AG04449 (cell line): ENCODE results near the gene TMED8.
A peak's percentile ranks its signal among the peaks of the same experiment; 100 is the strongest.
"Not testable (repeated sequence)": the region's sequence is repeated elsewhere in the genome, so short reads cannot be mapped to it uniquely, and the experiment has no call there.

Source experiments
- CTCF ChIA-PET: fragments of 350-600 bp; formaldehyde crosslinking; extraction: SDS; loops from one replicate; lab custom pipeline; 2021; ENCODE audit warnings: antibody characterized with exemption; lab: Yijun Ruan, JAX
- POLR2A ChIA-PET: fragments of 400-600, 350-600 bp; formaldehyde crosslinking; extraction: SDS; loops from one replicate; lab custom pipeline; 2020; ENCODE audit warnings: antibody characterized with exemption, inconsistent platforms; lab: Yijun Ruan, JAX
- DNase-seq: peaks from one replicate; pipeline ENCODE4 v3.0.0-alpha.2; 2010; ENCODE audit warnings: low read depth, low spot score
- H3K4me3 ChIP-seq: 2 replicates; pipeline ENCODE4 v1.5.1; 2011; ENCODE audit warnings: low read depth, mild to moderate bottlenecking, control low read depth, low read length
- CTCF ChIP-seq: IDR thresholded peaks from one replicate; pipeline ENCODE4 v1.5.1; 2011; ENCODE audit warnings: mild to moderate bottlenecking, moderate library complexity, low read length, control low read depth, inconsistent platforms; ENCODE audit not compliant: insufficient read depth; ENCODE audit errors: missing control alignments

Gene TMED8

GRCh38 chr14:77376771-77377501, at the start of gene TMED8, which contains the start of gene SAMD15:
TMED8 (minus strand) TSS chr14:77377094; CDS start chr14:77377053, 41 bp downstream.
SAMD15 (plus strand) TSS chr14:77377379; CDS start chr14:77377419, 40 bp downstream.
- ChIA-PET CTCF (interaction anchor here (0.9 to 1.6 kb wide), 7 partner anchors 10 to 82 kb away, joined by 3 to 5 read pairs (median 3); no protein-coding TSS in a partner anchor), POLR2A (interaction anchor here (0.6 to 1.0 kb wide), 3 partner anchors 9 to 56 kb away, joined by 4 to 6 read pairs (median 5); partner anchors contain the start of genes GSTZ1 and POMT2)
- DNase-seq, result peak; percentile 23
- TF ChIP-seq CTCF, result peak; percentile 39
- H3K4me3 ChIP-seq, result peak within 1 kb of the TSS; percentile 92

GRCh38 chr14:77426396-77426795, 49.5 kb upstream of the TMED8 start:
- no peak overlapping the region for H3K4me3 ChIP-seq
- DNase-seq, result no peak
- TF ChIP-seq CTCF, result no peak
- CTCF ChIA-PET, result no interaction called here
- POLR2A ChIA-PET, result no interaction called here

GRCh38 chr14:77424862-77425261, 48.0 kb upstream of the TMED8 start:
- ChIA-PET CTCF (interaction anchor here (0.9 kb wide), 1 partner anchor 110 kb away, joined by 3 read pairs; no protein-coding TSS in a partner anchor), POLR2A (no interaction called here)
- TF ChIP-seq CTCF, result no peak
- no peak for DNase-seq
- no peak overlapping the region for H3K4me3 ChIP-seq

GRCh38 chr14:77423423-77423822, 46.5 kb upstream of the TMED8 start, which contains the start of gene NOXRED1:
NOXRED1 (minus strand) TSS chr14:77423523; CDS start chr14:77422889, 634 bp downstream.
- ChIA-PET CTCF (no interaction called here), POLR2A (no interaction called here)
- no peak for TF ChIP-seq CTCF
- no peak within 1 kb of the TSS for H3K4me3 ChIP-seq
- DNase-seq, result no peak

GRCh38 chr14:77421201-77421600, 44.3 kb upstream of the TMED8 start:
- no peak overlapping the region for H3K4me3 ChIP-seq
- peak; percentile 2 for DNase-seq
- ChIA-PET POLR2A (no interaction called here), CTCF (no interaction called here)
- no peak for TF ChIP-seq CTCF

- POLR2A ChIA-PET, result no interaction called here
- H3K4me3 ChIP-seq, result no peak overlapping the region
- CTCF ChIA-PET, result no interaction called here
Measured at GRCh38 chr14:77416836-77417235, 39.9 kb upstream of the TMED8 start.

GRCh38 chr14:77416098-77416497, 39.2 kb upstream of the TMED8 start:
- POLR2A ChIA-PET, H3K4me3 ChIP-seq, CTCF ChIA-PET, DNase-seq: not testable (repeated sequence)

More at GRCh38 chr14:77416836-77417235, 39.9 kb upstream of the TMED8 start:
- TF ChIP-seq CTCF, result no peak
- DNase-seq, result no peak

GRCh38 chr14:77415403-77416030, 38.6 kb upstream of the TMED8 start:
- CTCF ChIA-PET, DNase-seq: not testable (repeated sequence)

More at GRCh38 chr14:77415403-77416030, 38.6 kb upstream of the TMED8 start:
- POLR2A ChIA-PET, H3K4me3 ChIP-seq: not testable (repeated sequence)
